A673 (cell line): Measurements from ENCODE around the gene NAGLU.

Experiments used
- CTCF ChIP-seq: fragments of 300-800, 200-600 bp; sonication (generic); conservative IDR thresholded peaks from 2 replicates; pipeline ENCODE4 v1.5.1; 2017; ENCODE audit warnings: low read depth, mild to moderate bottlenecking, antibody characterized with exemption, low read length, moderate library complexity, mixed read lengths
- EZH2 ChIP-seq: fragments of 200-600 bp; sonication (generic); IDR thresholded peaks from 2 replicates; pipeline ENCODE4 v1.6.1; 2017; ENCODE audit warnings: borderline replicate concordance, low read depth, mild to moderate bottlenecking, mixed read lengths, antibody characterized with exemption, low read length; ENCODE audit not compliant: poor library complexity, severe bottlenecking

DNA sequence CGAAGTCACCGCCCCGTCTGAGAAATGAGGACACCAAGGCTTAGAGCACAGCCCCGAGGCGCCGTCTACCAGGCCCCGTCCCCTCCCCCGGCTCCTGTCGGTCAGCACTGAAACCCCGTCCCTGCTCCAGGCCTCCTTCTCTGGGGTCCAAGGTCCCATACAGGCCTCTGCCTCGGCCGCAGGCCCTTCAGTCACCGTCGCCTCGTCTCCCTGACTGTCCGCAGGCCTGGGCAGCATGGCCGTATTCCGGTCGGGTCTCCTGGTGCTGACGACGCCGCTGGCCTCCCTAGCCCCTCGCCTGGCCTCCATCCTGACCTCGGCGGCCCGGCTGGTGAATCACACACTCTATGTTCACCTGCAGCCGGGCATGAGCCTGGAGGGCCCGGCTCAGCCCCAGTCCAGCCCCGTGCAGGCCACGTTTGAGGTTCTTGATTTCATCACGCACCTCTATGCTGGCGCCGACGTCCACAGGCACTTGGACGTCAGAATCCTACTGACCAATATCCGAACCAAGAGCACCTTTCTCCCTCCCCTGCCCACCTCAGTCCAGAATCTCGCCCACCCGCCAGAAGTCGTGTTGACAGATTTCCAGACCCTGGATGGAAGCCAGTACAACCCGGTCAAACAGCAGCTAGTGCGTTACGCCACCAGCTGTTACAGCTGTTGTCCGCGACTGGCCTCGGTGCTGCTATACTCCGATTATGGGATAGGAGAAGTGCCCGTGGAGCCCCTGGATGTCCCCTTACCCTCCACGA is 26.5 kb downstream of the NAGLU start:
- no peak for TF ChIP-seq CTCF
- no peak for TF ChIP-seq EZH2
